ENCODE measurements around the gene ASF1A. TPM values are rescaled to one million over a fixed set of nuclear protein-coding genes. Genes with fewer than 3 reads are reported as not detected.
"Not testable (repeated sequence)": the region's sequence is repeated elsewhere in the genome, so short reads cannot be mapped to it uniquely, and the experiment has no call there.

ASF1A gene
- total RNA-seq, 1 experiment from 2014 or later = 69.6 TPM

DNA sequence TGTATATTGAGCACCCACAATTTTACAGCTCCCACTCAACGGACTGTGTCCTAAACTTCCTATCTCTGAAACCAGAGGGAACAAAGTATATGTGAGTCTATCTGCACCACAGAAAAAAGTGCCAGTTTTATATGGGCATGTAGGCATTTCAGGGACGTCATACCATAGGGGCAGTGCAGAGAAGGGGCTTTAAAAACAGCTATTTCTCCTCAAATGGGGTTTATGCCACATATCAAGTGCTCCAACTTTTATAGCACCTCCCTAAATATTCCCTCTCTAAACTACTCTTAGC, 28.9 kb upstream of the ASF1A start:
- no peaks in the 10 kb centered on the region for H3K4me1 ChIP-seq (ENCODE audit: insufficient read depth, low read length, poor library complexity, severe bottlenecking)
- H3K27me3 ChIP-seq (replicated peaks; ENCODE audit: insufficient read depth, low read depth, low read length, poor library complexity) = no peaks in the 10 kb centered on the region
- no peak for TF ChIP-seq EZH2 (IDR thresholded peaks at IDR 0.05; ENCODE audit: borderline replicate concordance, low read depth, low read length, poor library complexity, severe bottlenecking)
- POLR2A ChIA-PET (ENCODE audit: low non-redundant PET) = no interaction called here
- H3K36me3 ChIP-seq (ENCODE audit: insufficient read depth, low read length, poor library complexity, severe bottlenecking) = no peaks in the 10 kb centered on the region
- H3K4me3 ChIP-seq (ENCODE audit: low read depth, low read length, poor library complexity, severe bottlenecking) = no peak overlapping the region
- no peak for DNase-seq (ENCODE audit: low spot score)
- CTCF ChIA-PET = no interaction called here
- no peaks in the 10 kb centered on the region for H3K9me3 ChIP-seq (ENCODE audit: low read depth, low read length, poor library complexity, severe bottlenecking)
- BruUV-seq (replicated peaks) = no TSS peak
- intact Hi-C loops (cut with micrococcal nuclease; ENCODE audit: unreplicated experiment) = no loop called here
- H3K27ac ChIP-seq (ENCODE audit: low read depth, low read length, poor library complexity, severe bottlenecking) = no peak overlapping the region

DNA sequence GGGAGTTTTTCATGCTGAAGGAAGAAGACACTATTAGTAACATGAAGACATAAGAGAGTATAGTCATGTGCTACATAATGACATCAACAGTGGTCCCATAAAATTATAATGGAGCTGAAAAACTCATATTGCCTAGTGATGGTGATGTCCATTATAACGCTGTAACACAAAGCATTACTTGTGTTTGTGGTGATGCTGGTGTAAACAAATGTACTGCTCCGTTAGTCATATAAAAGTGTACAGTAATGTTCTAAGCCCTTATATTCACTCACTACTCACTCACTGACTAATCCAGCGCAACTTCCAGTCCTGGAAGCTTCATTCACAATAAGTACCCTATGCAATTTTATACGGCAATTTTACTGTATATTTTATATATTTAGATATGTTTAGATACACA, 26.8 kb upstream of the ASF1A start:
- Histone ChIP-seq H3K4me1 (ENCODE audit: insufficient read depth, low read length, poor library complexity, severe bottlenecking) (no peaks in the 10 kb centered on the region), H3K36me3 (ENCODE audit: insufficient read depth, low read length, poor library complexity, severe bottlenecking) (no peaks in the 10 kb centered on the region), H3K27ac (ENCODE audit: low read depth, low read length, poor library complexity, severe bottlenecking) (no peak overlapping the region), H3K9me3 (ENCODE audit: low read depth, low read length, poor library complexity, severe bottlenecking) (no peaks in the 10 kb centered on the region), H3K27me3 (replicated peaks; ENCODE audit: insufficient read depth, low read depth, low read length, poor library complexity) (no peaks in the 10 kb centered on the region), H3K4me3 (ENCODE audit: low read depth, low read length, poor library complexity, severe bottlenecking) (no peak overlapping the region)
- intact Hi-C loops (cut with micrococcal nuclease; ENCODE audit: unreplicated experiment) = no loop called here
- no TSS peak for BruUV-seq (replicated peaks)
- ChIA-PET POLR2A (ENCODE audit: low non-redundant PET) (no interaction called here), CTCF (no interaction called here)
- no peak for DNase-seq (ENCODE audit: low spot score)
- TF ChIP-seq, protein P1, sequence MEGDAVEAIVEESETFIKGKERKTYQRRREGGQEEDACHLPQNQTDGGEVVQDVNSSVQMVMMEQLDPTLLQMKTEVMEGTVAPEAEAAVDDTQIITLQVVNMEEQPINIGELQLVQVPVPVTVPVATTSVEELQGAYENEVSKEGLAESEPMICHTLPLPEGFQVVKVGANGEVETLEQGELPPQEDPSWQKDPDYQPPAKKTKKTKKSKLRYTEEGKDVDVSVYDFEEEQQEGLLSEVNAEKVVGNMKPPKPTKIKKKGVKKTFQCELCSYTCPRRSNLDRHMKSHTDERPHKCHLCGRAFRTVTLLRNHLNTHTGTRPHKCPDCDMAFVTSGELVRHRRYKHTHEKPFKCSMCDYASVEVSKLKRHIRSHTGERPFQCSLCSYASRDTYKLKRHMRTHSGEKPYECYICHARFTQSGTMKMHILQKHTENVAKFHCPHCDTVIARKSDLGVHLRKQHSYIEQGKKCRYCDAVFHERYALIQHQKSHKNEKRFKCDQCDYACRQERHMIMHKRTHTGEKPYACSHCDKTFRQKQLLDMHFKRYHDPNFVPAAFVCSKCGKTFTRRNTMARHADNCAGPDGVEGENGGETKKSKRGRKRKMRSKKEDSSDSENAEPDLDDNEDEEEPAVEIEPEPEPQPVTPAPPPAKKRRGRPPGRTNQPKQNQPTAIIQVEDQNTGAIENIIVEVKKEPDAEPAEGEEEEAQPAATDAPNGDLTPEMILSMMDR (conservative IDR thresholded peaks at IDR 0.05; ENCODE audit: low read depth, low read length) = no peak
- TF ChIP-seq EZH2 (IDR thresholded peaks at IDR 0.05; ENCODE audit: borderline replicate concordance, low read depth, low read length, poor library complexity, severe bottlenecking) = no peak

DNA sequence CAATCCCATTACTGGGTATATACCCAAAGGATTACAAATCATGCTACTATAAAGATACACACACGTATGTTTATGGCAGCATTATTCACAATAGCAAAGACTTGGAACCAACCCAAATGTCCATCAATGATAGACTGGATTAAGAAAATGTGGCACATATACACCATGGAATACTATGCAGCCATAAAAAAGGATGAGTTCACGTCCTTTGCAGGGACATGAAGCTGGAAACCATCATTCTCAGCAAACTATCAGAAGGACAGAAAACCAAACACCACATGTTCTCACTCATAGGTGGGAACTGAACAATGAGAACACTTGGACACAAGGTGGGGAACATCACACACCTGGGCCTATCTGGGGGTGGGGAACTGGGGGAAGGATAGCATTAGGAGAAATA, 25.1 kb upstream of the ASF1A start:
- H3K4me1 ChIP-seq (ENCODE audit: insufficient read depth, low read length, poor library complexity, severe bottlenecking); POLR2A ChIA-PET (ENCODE audit: low non-redundant PET); intact Hi-C loops (cut with micrococcal nuclease; ENCODE audit: unreplicated experiment); CTCF ChIA-PET; H3K4me3 ChIP-seq (ENCODE audit: low read depth, low read length, poor library complexity, severe bottlenecking); BruUV-seq (replicated peaks); H3K27me3 ChIP-seq (replicated peaks; ENCODE audit: insufficient read depth, low read depth, low read length, poor library complexity); H3K27ac ChIP-seq (ENCODE audit: low read depth, low read length, poor library complexity, severe bottlenecking); DNase-seq (ENCODE audit: low spot score); H3K9me3 ChIP-seq (ENCODE audit: low read depth, low read length, poor library complexity, severe bottlenecking); H3K36me3 ChIP-seq (ENCODE audit: insufficient read depth, low read length, poor library complexity, severe bottlenecking): not testable (repeated sequence)

DNA sequence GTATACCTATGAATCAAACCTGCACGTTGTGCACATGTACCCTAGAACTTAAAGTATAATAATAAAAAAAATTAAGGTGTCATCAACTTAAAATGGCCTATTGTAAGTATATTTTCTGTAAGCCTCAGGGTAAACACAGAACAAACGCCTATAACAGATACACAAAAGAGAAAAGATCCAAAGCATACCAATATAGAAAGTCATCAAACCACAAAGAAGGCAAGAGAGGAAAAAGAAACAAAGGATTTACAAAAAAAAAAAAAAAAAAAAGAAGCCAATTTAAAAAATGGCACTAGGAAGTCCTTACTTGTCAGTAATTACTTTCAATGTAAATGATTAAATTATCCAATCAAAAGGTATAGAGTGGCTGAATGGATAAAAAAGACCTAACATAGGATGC, 24.6 kb upstream of the ASF1A start:
- no peaks in the 10 kb centered on the region for H3K27me3 ChIP-seq (replicated peaks; ENCODE audit: insufficient read depth, low read depth, low read length, poor library complexity)
- intact Hi-C loops (cut with micrococcal nuclease; ENCODE audit: unreplicated experiment) = no loop called here
- no peak overlapping the region for H3K4me3 ChIP-seq (ENCODE audit: low read depth, low read length, poor library complexity, severe bottlenecking)
- no peak for DNase-seq (ENCODE audit: low spot score)
- H3K36me3 ChIP-seq (ENCODE audit: insufficient read depth, low read length, poor library complexity, severe bottlenecking) = no peaks in the 10 kb centered on the region
- TF ChIP-seq EZH2 (IDR thresholded peaks at IDR 0.05; ENCODE audit: borderline replicate concordance, low read depth, low read length, poor library complexity, severe bottlenecking) = no peak
- TF ChIP-seq, protein P1 (conservative IDR thresholded peaks at IDR 0.05; ENCODE audit: low read depth, low read length) = no peak
- no peaks in the 10 kb centered on the region for H3K4me1 ChIP-seq (ENCODE audit: insufficient read depth, low read length, poor library complexity, severe bottlenecking)
- H3K27ac ChIP-seq (ENCODE audit: low read depth, low read length, poor library complexity, severe bottlenecking) = no peak overlapping the region
- H3K9me3 ChIP-seq (ENCODE audit: low read depth, low read length, poor library complexity, severe bottlenecking) = no peaks in the 10 kb centered on the region
- POLR2A ChIA-PET (ENCODE audit: low non-redundant PET) = no interaction called here
- no TSS peak for BruUV-seq (replicated peaks)
- CTCF ChIA-PET = no interaction called here
